ENCODE measurements around the gene SLC26A6. TPM values are rescaled to one million over a fixed set of nuclear protein-coding genes. Genes with fewer than 3 reads are reported as not detected.

SLC26A6 gene
- total and polyA plus RNA-seq, 10 of the 15 experiments (the other 5 are each of a cell fraction or from before 2014, with no cell fraction given), result 2.1 to 24.9 (median 13.3) TPM

GRCh38 chr3:48662753-48663488 lies 27.7 kb upstream of the SLC26A6 start, which contains the start of gene CELSR3 (continued):
- TF ChIP-seq CEBPZ (IDR thresholded peaks at IDR 0.05; ENCODE audit: low read depth, low read length) (no peak), SIX5 (IDR thresholded peaks at IDR 0.05; ENCODE audit: low read depth, low read length, severe bottlenecking) (peak; percentile 65), CHD4 (IDR thresholded peaks at IDR 0.05) (no peak), ATF2 (IDR thresholded peaks at IDR 0.05; ENCODE audit: low read length) (no peak), GABPA (IDR thresholded peaks at IDR 0.05; ENCODE audit: low read depth) (no peak), NFYB (IDR thresholded peaks at IDR 0.05; ENCODE audit: insufficient read depth, low read depth, low read length) (no peak), MLLT1 (IDR thresholded peaks at IDR 0.05) (no peak), NBN (IDR thresholded peaks at IDR 0.05) (0 out of 2 replicates have a peak, but pooled peaks have one; percentile 24), ZBED1 (IDR thresholded peaks at IDR 0.05; ENCODE audit: borderline replicate concordance) (no peak), ZNF274 (IDR thresholded peaks at IDR 0.05; ENCODE audit: insufficient read depth, insufficient read length) (no peak), YY1 (IDR thresholded peaks at IDR 0.05; ENCODE audit: low read depth, low read length) (peak; percentile 97), SUPT20H (IDR thresholded peaks at IDR 0.05; ENCODE audit: borderline replicate concordance, control insufficient read depth, low read depth, low read length) (no peak), HSF1 (IDR thresholded peaks at IDR 0.05; ENCODE audit: low read depth, low read length) (no peak), TARDBP (IDR thresholded peaks at IDR 0.05; ENCODE audit: borderline replicate concordance) (no peak), PML (IDR thresholded peaks at IDR 0.05; ENCODE audit: low read length) (no peak), SPI1 (IDR thresholded peaks at IDR 0.05; ENCODE audit: borderline replicate concordance, insufficient read depth, low read depth, low read length) (no peak), FOS (IDR thresholded peaks at IDR 0.05; ENCODE audit: borderline replicate concordance, extremely low read depth, insufficient read length) (no peak), CHD1 (IDR thresholded peaks at IDR 0.05; ENCODE audit: low read depth, low read length) (peak; percentile 96), RAD21 (IDR thresholded peaks at IDR 0.05; ENCODE audit: insufficient read depth, low read depth, low read length) (no peak), CREB1 (IDR thresholded peaks at IDR 0.05; ENCODE audit: low read depth) (no peak), BHLHE40 (IDR thresholded peaks at IDR 0.05; ENCODE audit: borderline replicate concordance in 1 of 2, low read depth in 2 of 2, low read length in 1 of 2) (peak; percentile 87 to 90)
